Activated B cell treated with CpG ODN at 0.5 μM for 24 hours (primary cell): Measurements from ENCODE around the gene YBX2. TPM values are rescaled to one million over a fixed set of nuclear protein-coding genes. Genes with fewer than 3 reads are reported as not detected.

Experiments used
- ATAC-seq: fragments of 200-7000 bp; cut with Tn5 transposase; one replicate; pipeline ENCODE4 v1.10.0; 2021; ENCODE audit warnings: low read depth, mild to moderate bottlenecking, moderate library complexity
- CTCF ChIA-PET: fragments of 350-600 bp; sonication (Branson Sonifier 250); formaldehyde crosslinking; loops from one replicate; lab custom pipeline; 2021; ENCODE audit warnings: antibody characterized with exemption; lab: Charles Lee
- POLR2A ChIA-PET: fragments of 350-600 bp; sonication (Branson Sonifier 250); formaldehyde crosslinking; loops from one replicate; lab custom pipeline; 2021; ENCODE audit warnings: antibody characterized with exemption; lab: Charles Lee
- DNase-seq: peaks from one replicate; pipeline ENCODE4 v3.0.0; 2022
- H3K27ac Mint-ChIP-seq: one replicate; pipeline ENCODE4 v1.8.0; 2020; ENCODE audit warnings: mixed read lengths
- H3K27me3 Mint-ChIP-seq: one replicate; pipeline ENCODE4 v1.8.0; 2021; ENCODE audit warnings: mixed read lengths
- H3K36me3 Mint-ChIP-seq: one replicate; pipeline ENCODE4 v1.8.0; 2021; ENCODE audit warnings: low read depth, mixed read lengths
- H3K4me1 Mint-ChIP-seq: one replicate; pipeline ENCODE4 v1.8.0; 2021; ENCODE audit warnings: mixed read lengths
- H3K4me3 Mint-ChIP-seq: one replicate; pipeline ENCODE4 v1.8.0; 2020; ENCODE audit warnings: mild to moderate bottlenecking, mixed read lengths
- H3K9me3 Mint-ChIP-seq: one replicate; pipeline ENCODE4 v1.8.0; 2020; ENCODE audit warnings: mixed read lengths
- intact Hi-C: fragments of 100-400 bp; cut with micrococcal nuclease; formaldehyde crosslinking; loops from one replicate; pipeline ENCODE4 v1.15.1; 2024
- total RNA-seq: library from RNA; stranded (reverse); gene quantifications from 2 replicates; pipeline ENCODE4 v1.2.3, GENCODE V29; 2022
- TF ChIP-seq, protein P1 (sequence below): fragments of 200-600 bp; IDR thresholded peaks from one replicate; pipeline ENCODE4 v1.8.0; 2022; ENCODE audit warnings: antibody characterized with exemption, mild to moderate bottlenecking

Gene YBX2
- total RNA-seq, 1 donor from 2014 or later: 0.16 TPM

DNA sequence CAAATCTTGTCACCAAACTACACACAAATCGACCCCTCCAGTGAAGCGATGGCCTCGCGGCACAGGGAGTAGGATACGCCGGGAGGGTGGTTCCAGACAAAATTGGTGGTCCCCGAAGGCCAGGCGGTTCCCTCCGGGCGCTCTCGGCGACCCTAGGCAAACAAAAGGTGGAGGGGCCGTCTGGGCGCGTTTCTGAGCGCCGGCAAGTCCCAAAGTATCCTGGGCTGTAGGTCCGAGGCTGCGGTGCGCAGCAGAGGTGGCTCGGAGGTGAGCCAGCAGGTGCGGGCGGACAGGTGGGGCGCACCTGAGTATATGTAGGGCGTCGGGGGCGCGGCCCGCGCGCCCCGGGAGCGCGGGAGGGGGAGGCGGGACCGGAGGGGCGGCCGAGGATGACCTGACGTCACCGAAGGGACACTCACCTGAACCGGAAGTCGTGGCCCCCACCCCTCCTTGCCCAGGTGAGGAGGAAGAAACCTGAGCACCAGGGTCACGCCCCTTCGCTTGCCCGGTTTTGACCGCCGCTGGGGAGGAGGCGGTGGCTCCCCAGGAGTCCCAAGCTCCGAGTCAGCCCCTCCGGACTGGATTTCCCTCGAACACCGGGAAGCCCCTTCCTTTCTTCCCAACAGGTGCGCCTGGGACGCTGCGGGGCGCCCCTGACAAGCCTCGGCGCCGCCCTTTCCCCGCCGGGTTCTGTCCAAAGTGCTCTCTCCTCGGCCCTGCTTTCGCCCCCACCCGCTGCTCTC, 32.1 kb downstream of the YBX2 start, which contains the start of gene CLDN7:
Gene CLDN7 (minus strand): TSS at position 287 of the 743 bp plus-strand sequence. CDS start 435 bp downstream, outside the sequence.
- Mint-ChIP-seq H3K27ac (peak within 1 kb of the TSS; percentile 76), H3K36me3 (peaks cover 16% of the 10 kb centered on the region), H3K4me1 (peaks cover 29% of the 10 kb centered on the region), H3K27me3 (peaks cover 15% of the 10 kb centered on the region), H3K4me3 (peak within 1 kb of the TSS; percentile 77), H3K9me3 (no peaks in the 10 kb centered on the region)
- ChIA-PET POLR2A (interaction anchor here (0.9 to 1.0 kb wide), 2 partner anchors 20 to 43 kb away, joined by 4 read pairs; partner anchors contain the start of gene GABARAP), CTCF (interaction anchor here (1.0 kb wide), 1 partner anchor 42 kb away, joined by 3 read pairs; no protein-coding TSS in a partner anchor)
- ATAC-seq (no peak), DNase-seq (peak; percentile 22)
- TF ChIP-seq, protein P1, sequence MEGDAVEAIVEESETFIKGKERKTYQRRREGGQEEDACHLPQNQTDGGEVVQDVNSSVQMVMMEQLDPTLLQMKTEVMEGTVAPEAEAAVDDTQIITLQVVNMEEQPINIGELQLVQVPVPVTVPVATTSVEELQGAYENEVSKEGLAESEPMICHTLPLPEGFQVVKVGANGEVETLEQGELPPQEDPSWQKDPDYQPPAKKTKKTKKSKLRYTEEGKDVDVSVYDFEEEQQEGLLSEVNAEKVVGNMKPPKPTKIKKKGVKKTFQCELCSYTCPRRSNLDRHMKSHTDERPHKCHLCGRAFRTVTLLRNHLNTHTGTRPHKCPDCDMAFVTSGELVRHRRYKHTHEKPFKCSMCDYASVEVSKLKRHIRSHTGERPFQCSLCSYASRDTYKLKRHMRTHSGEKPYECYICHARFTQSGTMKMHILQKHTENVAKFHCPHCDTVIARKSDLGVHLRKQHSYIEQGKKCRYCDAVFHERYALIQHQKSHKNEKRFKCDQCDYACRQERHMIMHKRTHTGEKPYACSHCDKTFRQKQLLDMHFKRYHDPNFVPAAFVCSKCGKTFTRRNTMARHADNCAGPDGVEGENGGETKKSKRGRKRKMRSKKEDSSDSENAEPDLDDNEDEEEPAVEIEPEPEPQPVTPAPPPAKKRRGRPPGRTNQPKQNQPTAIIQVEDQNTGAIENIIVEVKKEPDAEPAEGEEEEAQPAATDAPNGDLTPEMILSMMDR: no peak
- intact Hi-C loops: loop anchor here (5.0 kb wide), 1 partner anchor 35 kb away; no protein-coding TSS in a partner anchor

DNA sequence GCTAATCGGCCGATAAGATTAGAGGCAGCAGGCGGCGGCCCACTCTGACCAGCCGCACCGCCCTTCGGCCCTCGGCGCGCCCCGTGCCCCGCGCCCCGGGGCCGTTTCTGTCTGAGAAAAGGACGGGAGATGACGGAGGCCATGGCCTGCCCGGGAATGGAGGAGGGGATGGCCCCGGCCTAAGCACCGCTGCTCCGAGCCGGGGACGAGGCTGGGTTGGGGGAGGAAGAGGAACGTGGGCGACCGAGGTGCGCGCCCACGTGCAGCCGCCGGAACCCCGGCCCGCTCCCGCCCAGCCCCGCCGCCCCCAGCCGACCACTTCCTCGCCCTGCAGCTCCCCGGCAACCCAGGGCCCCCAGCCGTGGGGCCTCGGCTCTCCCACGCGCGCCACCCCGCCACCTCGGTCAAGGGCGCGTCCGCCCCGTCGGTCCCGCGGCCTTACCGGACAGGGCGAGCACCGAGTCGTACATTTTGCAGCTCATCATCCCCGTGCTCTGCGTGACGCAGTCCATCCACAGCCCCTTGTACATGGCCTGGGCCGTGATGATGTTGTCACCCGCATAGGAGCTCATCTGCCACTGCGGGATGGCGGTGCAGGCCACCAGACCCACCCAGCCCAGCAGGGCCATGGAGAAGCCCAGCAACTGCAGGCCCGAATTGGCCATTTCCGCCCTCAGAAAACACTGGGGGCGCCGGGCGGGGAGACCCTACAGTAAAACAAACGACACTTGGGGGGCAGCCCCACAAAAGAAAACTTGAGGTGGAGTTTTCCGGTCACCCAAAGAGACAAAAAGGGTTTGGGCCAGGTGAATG, 32.9 kb downstream of the YBX2 start:
- H3K9me3 Mint-ChIP-seq: no peaks in the 10 kb centered on the region

DNA sequence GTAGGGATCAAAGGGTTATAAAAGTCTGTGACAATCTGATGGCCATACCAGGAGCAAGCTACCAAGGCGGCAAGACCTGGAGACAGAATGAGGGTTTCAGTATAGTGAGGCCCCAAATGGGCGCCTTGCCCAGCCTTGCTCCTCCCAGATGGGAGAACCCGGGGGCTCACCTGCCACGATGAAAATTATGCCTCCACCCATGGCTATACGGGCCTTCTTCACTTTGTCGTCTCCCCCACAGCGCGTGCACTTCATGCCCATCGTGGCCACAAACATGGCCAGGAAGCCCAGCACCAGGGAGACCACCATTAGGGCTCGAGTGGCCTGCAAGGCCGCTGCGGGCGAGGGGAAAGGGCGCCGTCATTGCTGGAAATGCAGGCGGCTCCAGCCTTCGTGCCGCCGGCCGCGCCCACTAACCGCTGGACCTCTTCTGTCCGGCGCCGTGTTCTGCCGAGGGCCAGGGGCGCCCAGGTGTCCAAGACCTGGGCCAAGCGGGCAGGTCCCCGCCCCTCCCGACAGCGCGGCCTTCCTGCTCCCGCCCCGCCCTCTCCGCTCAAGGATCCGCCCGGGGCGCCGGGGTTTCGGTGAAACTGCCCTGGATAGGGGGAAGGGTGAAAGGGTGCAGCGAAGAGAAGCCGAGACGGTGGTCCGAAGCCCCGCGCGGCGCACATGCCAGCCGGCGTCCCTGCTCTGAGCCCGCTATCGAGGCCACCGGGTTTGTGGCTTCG, 33.6 kb downstream of the YBX2 start:
- CTCF ChIA-PET: no interaction called here
- H3K4me3 Mint-ChIP-seq: peak overlapping the region; percentile 77
- H3K27me3 Mint-ChIP-seq: peaks cover 11% of the 10 kb centered on the region
- intact Hi-C loops: loop anchor here (1.0 to 5.0 kb wide), 2 partner anchors 9 to 36 kb away; partner anchors contain the start of gene ELP5
- H3K4me1 Mint-ChIP-seq: peaks cover 29% of the 10 kb centered on the region
- POLR2A ChIA-PET: interaction anchor here (0.6 to 1.0 kb wide), 3 partner anchors 9 to 111 kb away, joined by 3 to 4 read pairs (median 4); partner anchors contain the start of genes CTDNEP1 and GABARAP
- no peak for DNase-seq
- TF ChIP-seq, protein P1: no peak
- ATAC-seq: peak; percentile 64
- H3K36me3 Mint-ChIP-seq: peaks cover 31% of the 10 kb centered on the region
- H3K27ac Mint-ChIP-seq: peak overlapping the region; percentile 76
- H3K9me3 Mint-ChIP-seq: no peaks in the 10 kb centered on the region

More for the DNA sequence above, 32.9 kb downstream of the YBX2 start:
- TF ChIP-seq, protein P1: no peak
- ChIA-PET CTCF (no interaction called here), POLR2A (interaction anchor here (0.6 to 1.0 kb wide), 4 partner anchors 10 to 111 kb away, joined by 3 to 4 read pairs (median 4); partner anchors contain the start of genes CTDNEP1 and GABARAP)
- Mint-ChIP-seq H3K36me3 (peaks cover 23% of the 10 kb centered on the region), H3K27ac (peak overlapping the region; percentile 76), H3K4me1 (peaks cover 29% of the 10 kb centered on the region), H3K27me3 (peaks cover 11% of the 10 kb centered on the region), H3K4me3 (peak overlapping the region; percentile 77)
- intact Hi-C loops: loop anchor here (1.0 to 5.0 kb wide), 2 partner anchors 9 to 36 kb away; partner anchors contain the start of gene ELP5
- peak; percentile 40 for DNase-seq
- peak; percentile 60 for ATAC-seq

DNA sequence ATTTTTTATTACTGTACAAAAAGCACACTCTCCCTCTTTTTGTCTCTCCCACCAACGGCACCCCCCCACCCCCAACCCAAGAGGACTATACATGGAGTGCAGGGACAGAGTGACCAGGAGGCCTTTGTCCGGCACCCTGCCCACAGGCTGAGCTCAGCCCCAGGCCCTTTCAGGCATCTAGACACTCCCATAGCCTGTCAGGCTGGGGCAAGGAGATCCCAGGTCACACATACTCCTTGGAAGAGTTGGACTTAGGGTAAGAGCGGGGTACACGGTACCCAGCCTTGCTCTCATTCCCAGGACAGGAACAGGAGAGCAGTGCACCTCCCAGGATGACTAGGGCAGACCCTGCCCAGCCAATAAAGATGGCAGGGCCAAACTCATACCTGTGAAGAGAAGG, 34.3 kb downstream of the YBX2 start:
- H3K9me3 Mint-ChIP-seq: no peaks in the 10 kb centered on the region
- H3K4me3 Mint-ChIP-seq: peak overlapping the region; percentile 77
- TF ChIP-seq, protein P1: no peak
- CTCF ChIA-PET: no interaction called here
- POLR2A ChIA-PET: interaction anchor here (0.5 to 1.2 kb wide), 3 partner anchors 9 to 361 kb away, joined by 3 to 4 read pairs (median 4); partner anchors contain the start of gene CTDNEP1
- H3K36me3 Mint-ChIP-seq: peaks cover 34% of the 10 kb centered on the region
- no peak for DNase-seq
- H3K27ac Mint-ChIP-seq: peak overlapping the region; percentile 50
- intact Hi-C loops: loop anchor here (5.0 kb wide), 1 partner anchor 37 kb away; no protein-coding TSS in a partner anchor
- ATAC-seq: no peak
- peaks cover 29% of the 10 kb centered on the region for H3K4me1 Mint-ChIP-seq
- H3K27me3 Mint-ChIP-seq: peaks cover 11% of the 10 kb centered on the region
